Right cardiac atrium (tissue), 5 donors: ENCODE measurements around the gene EYS. TPM values are rescaled to one million over a fixed set of nuclear protein-coding genes. Genes with fewer than 3 reads are reported as not detected.
"Not testable (repeated sequence)": the region's sequence is repeated elsewhere in the genome, so short reads cannot be mapped to it uniquely, and the experiment has no call there.

Source experiments
- ATAC-seq, 2 donors: fragments of 200-7000 bp; cut with Tn5 transposase; one replicate each; pipeline versions ENCODE4 v1.8.0 to v1.9.1; 2020; ENCODE audit warnings: moderate library complexity in 2 of 2, mild to moderate bottlenecking in 1 of 2
- DNase-seq, 3 donors: peaks; one replicate each; pipeline ENCODE4 v3.0.0-alpha.2; 2020
- H3K27ac ChIP-seq: one replicate; pipeline ENCODE4 v1.5.1; 2013; ENCODE audit warnings: mild to moderate bottlenecking, low read length, control low read depth, moderate library complexity
- H3K27me3 ChIP-seq: one replicate; pipeline ENCODE4 v1.6.1; 2013; ENCODE audit not compliant: control insufficient read depth, insufficient read depth
- H3K4me1 ChIP-seq: one replicate; pipeline ENCODE4 v1.6.1; 2013; ENCODE audit warnings: low read length; ENCODE audit not compliant: control insufficient read depth, insufficient read depth
- H3K4me3 ChIP-seq: one replicate; pipeline ENCODE4 v1.5.1; 2013; ENCODE audit warnings: low read length, control low read depth
- H3K9me3 ChIP-seq: one replicate; pipeline ENCODE4 v1.6.1; 2013; ENCODE audit warnings: low read length; ENCODE audit not compliant: control insufficient read depth
- WGBS: extraction: QIAGEN DNeasy Blood & Tissue Kit; methylation state at CpG from one replicate; pipeline ENCODE4 v1.1.7; 2013; 5-methylcytosine and 5-hydroxymethylcytosine counted together
- intact Hi-C, 4 donors: fragments of 100-400 bp; cut with DNase I; formaldehyde crosslinking; loops; one replicate each; pipeline versions ENCODE4 v1.11.0 to v1.14.0; 2022 to 2023
- polyA plus RNA-seq: library from polyadenylated mRNA; stranded (reverse); fragments of 200-250 nt; gene quantifications from one replicate; pipeline ENCODE4 v1.2.3, GENCODE V29; 2013
- total RNA-seq, 4 donors: library from RNA; stranded (reverse); fragmentation: NEBNext Ultra II Directional; extraction: Animal tissue kit (Norgen Biotek cat#: 25700); gene quantifications; one replicate each; pipeline ENCODE4 v1.2.1, GENCODE V29; 2021
- donor health status: healthy with polysubstance abuse.
- donor health status: DM: no; HTN: yes; CAD: no.
- donor health status: DM: no; HTN: no; CAD: no.
- donor health status: DM: no; HTN: yes; CAD: no; lungs with severe emphysema.
- donor health status: DM: yes; HTN: yes; CAD: no.

EYS gene
- total and polyA plus RNA-seq, 5 donors = 0.02 to 0.24 (median 0.06) TPM; not detected in 2

DNA sequence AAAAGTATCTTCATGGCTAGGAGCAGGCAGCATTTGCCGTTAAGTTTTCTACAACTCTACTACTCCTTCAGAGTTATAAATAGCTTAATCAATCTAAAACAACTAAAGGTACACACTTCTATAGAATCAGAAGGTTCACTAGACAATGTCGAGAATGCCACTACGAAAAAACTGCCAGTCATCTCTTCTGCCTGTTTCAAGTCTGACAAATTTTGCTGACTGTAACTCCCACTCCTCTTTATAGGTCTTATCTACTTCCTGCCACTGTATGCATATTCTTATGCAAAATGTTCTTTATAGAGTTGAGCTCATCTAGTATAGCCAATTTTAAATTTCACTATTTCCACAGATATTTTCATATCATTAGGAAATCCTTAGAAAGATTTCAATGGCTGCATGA is 160.1 kb downstream of the EYS start:
- no peaks in the 10 kb centered on the region for H3K4me1 ChIP-seq
- intact Hi-C loops = no loop called here
- DNase-seq (no peak), ATAC-seq (no peak)
- WGBS = 75% methylated on average over 3 of the region's 3 CpGs
- H3K4me3 ChIP-seq = no peak overlapping the region
- no peak overlapping the region for H3K27ac ChIP-seq
- H3K27me3 ChIP-seq = no peaks in the 10 kb centered on the region
- H3K9me3 ChIP-seq = no peaks in the 10 kb centered on the region

DNA sequence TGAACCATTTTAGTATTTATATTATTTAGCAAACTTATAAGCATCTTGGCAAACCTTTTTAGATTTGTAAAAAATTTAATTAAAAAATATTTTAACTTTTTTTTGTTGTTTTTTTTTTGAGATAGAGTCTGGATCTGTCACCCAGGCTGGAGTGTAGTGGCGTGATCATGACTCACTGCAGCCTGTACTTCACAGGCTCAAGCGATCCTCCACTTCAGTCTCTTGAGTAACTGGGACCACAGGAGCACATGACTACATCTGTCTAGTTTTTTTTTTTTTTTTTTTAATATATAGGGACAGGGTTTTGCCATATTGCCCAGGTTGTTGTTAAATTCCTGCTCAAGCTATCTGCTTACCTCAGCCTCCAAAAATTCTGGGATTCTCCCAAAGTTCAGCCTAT is 161.1 kb downstream of the EYS start:
- intact Hi-C loops = no loop called here
- Histone ChIP-seq H3K4me1 (no peaks in the 10 kb centered on the region), H3K4me3 (no peak overlapping the region), H3K27me3 (no peaks in the 10 kb centered on the region), H3K9me3 (no peaks in the 10 kb centered on the region), H3K27ac (no peak overlapping the region)
- DNase-seq = no peak
- WGBS = 81% methylated on average over 2 of the region's 2 CpGs
- no peak for ATAC-seq

GRCh38 chr6:65538644-65539043 is 168.4 kb downstream of the EYS start:
- Histone ChIP-seq H3K27me3 (no peaks in the 10 kb centered on the region), H3K9me3 (no peaks in the 10 kb centered on the region), H3K4me1 (no peaks in the 10 kb centered on the region), H3K27ac (no peak overlapping the region), H3K4me3 (no peak overlapping the region)
- WGBS = 97% methylated on average over 1 of the region's 1 CpG
- no peak for DNase-seq
- intact Hi-C loops = no loop called here
- ATAC-seq = no peak

- ATAC-seq = no peak
- no peaks in the 10 kb centered on the region for H3K4me1 ChIP-seq
- no peaks in the 10 kb centered on the region for H3K27me3 ChIP-seq
- H3K27ac ChIP-seq = no peak overlapping the region
- intact Hi-C loops = no loop called here
- WGBS = 97% methylated on average over 2 of the region's 2 CpGs
- H3K9me3 ChIP-seq = no peaks in the 10 kb centered on the region
- H3K4me3 ChIP-seq = no peak overlapping the region
- no peak for DNase-seq
Measured at GRCh38 chr6:65537600-65537999, 169.4 kb downstream of the EYS start.

GRCh38 chr6:65531533-65531932 is 175.5 kb downstream of the EYS start:
- intact Hi-C loops = no loop called here
- Histone ChIP-seq H3K4me3 (no peak overlapping the region), H3K27ac (no peak overlapping the region), H3K4me1 (no peaks in the 10 kb centered on the region), H3K27me3 (no peaks in the 10 kb centered on the region), H3K9me3 (no peaks in the 10 kb centered on the region)
- ATAC-seq (no peak), DNase-seq (no peak)
- WGBS = 85% methylated on average over 3 of the region's 3 CpGs

- Histone ChIP-seq H3K4me3 (no peak overlapping the region), H3K9me3 (no peaks in the 10 kb centered on the region), H3K27ac (no peak overlapping the region), H3K4me1 (no peaks in the 10 kb centered on the region), H3K27me3 (no peaks in the 10 kb centered on the region)
- WGBS = 81% methylated on average over 2 of the region's 2 CpGs
- intact Hi-C loops = no loop called here
- DNase-seq (no peak), ATAC-seq (no peak)
Measured at GRCh38 chr6:65524232-65524631, 182.8 kb downstream of the EYS start.

- H3K4me1 ChIP-seq = no peaks in the 10 kb centered on the region
- no peaks in the 10 kb centered on the region for H3K9me3 ChIP-seq
- H3K4me3 ChIP-seq = no peak overlapping the region
- intact Hi-C loops = no loop called here
- 70% methylated on average over 4 of the region's 4 CpGs for WGBS
- H3K27ac ChIP-seq = no peak overlapping the region
- no peak for ATAC-seq
- DNase-seq = no peak
- no peaks in the 10 kb centered on the region for H3K27me3 ChIP-seq
Measured at GRCh38 chr6:65505736-65506135, 201.3 kb downstream of the EYS start.

GRCh38 chr6:65501045-65501444 is 206.0 kb downstream of the EYS start:
- Histone ChIP-seq H3K9me3 (no peaks in the 10 kb centered on the region), H3K27me3 (no peaks in the 10 kb centered on the region), H3K27ac (no peak overlapping the region), H3K4me3 (no peak overlapping the region), H3K4me1 (no peaks in the 10 kb centered on the region)
- 73% methylated on average over 2 of the region's 2 CpGs for WGBS
- ATAC-seq = no peak
- no peak for DNase-seq
- intact Hi-C loops = no loop called here

DNA sequence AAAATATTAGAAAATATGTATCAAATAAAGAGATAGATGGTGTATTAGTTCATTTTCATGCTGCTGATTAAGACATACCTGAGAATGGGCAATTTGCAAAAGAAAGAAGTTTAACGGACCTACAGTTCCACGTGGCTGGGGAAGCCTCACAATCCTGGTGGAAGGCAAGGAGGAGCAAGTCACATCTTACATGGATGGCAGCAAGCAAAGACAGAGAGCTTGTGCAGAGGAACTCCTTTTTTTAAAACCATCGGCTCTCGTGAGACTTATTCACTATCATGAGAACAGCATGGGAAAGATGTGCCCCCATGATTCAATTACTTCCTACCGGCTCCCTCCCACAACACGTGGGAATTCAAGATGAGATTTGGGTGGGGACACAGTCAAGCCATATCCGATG is 223.4 kb downstream of the EYS start:
- DNase-seq, H3K4me3 ChIP-seq, H3K9me3 ChIP-seq, ATAC-seq, H3K27ac ChIP-seq, H3K4me1 ChIP-seq, H3K27me3 ChIP-seq, intact Hi-C loops: not testable (repeated sequence)
- WGBS = 90% methylated on average over 7 of the region's 7 CpGs

DNA sequence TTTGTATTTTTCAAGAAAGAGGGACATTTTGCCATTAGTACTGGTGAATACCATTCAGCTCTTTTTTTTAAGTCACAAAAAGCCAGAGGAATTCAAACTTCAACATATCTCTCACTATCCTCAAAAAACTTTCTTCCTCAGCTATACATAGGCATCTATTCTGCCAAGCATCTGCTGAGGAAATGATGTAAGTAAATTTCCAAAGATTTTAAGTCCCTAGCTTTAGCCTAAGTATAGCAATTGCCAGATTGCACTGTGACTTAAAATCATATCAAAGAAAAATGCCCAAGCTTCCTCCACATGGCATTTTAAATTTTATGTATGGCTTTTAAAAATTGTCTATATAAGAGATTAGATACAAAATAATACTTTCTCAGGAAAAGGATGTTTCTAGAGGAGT is 237.4 kb downstream of the EYS start:
- intact Hi-C loops = no loop called here
- no peaks in the 10 kb centered on the region for H3K9me3 ChIP-seq

DNA sequence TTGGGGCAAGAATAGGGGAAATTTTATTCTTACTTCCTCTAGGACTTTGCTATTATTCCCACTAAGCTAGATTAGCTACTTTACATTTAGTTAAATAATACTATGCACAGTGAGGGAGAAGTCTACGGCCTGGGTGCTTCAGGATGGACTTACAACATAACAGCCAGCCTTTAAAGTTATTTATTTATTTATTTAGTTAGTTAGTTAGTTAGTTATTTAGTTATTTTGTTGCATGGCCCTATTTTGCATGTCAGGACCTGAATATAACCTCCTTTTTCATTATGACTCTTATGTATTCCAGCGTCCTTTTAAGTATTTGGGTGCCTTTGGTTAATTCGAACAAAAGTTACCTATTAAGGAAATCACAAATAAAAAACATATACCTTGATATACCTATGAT is 238.7 kb downstream of the EYS start:
- DNase-seq (no peak), ATAC-seq (no peak)
- Histone ChIP-seq H3K4me1 (no peaks in the 10 kb centered on the region), H3K9me3 (no peaks in the 10 kb centered on the region), H3K27ac (no peak overlapping the region), H3K4me3 (no peak overlapping the region), H3K27me3 (no peaks in the 10 kb centered on the region)
- WGBS = 90% methylated on average over 3 of the region's 3 CpGs
- intact Hi-C loops = no loop called here

More for the DNA sequence above, 237.4 kb downstream of the EYS start:
- H3K4me1 ChIP-seq = no peaks in the 10 kb centered on the region
- no peak for DNase-seq
- no peak overlapping the region for H3K27ac ChIP-seq
- no peaks in the 10 kb centered on the region for H3K27me3 ChIP-seq
- no peak for ATAC-seq
- H3K4me3 ChIP-seq = no peak overlapping the region

DNA sequence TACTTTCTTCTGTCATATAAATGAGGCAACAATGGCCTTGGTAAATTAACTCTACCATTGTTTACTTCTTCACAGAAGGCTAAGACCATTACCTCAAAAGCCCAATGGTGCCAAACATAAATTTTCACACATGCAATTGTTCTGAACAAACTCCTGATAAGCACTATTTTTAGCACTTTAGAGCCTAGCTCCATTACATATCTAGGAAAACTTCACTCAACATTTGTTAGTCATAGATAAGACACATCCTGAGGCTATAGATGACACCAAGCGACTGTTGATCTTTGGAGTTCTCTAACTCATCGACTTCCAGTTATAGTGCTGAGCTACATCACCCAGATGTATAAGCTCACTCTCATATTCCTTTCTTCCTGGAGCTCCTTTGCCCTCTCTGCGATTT is 245.9 kb downstream of the EYS start:
- ATAC-seq = no peak
- intact Hi-C loops = no loop called here
- no peaks in the 10 kb centered on the region for H3K27me3 ChIP-seq
- no peak overlapping the region for H3K4me3 ChIP-seq
- no peak overlapping the region for H3K27ac ChIP-seq
- H3K4me1 ChIP-seq = no peaks in the 10 kb centered on the region
- no peak for DNase-seq
- 20% methylated on average over 3 of the region's 3 CpGs for WGBS
- no peaks in the 10 kb centered on the region for H3K9me3 ChIP-seq
